ENCODE measurements around the gene PRKAG2.
"Not testable (repeated sequence)": the region's sequence is repeated elsewhere in the genome, so short reads cannot be mapped to it uniquely, and the experiment has no call there.

PRKAG2 gene

GRCh38 chr7:151550656-151551286, 326.1 kb downstream of the PRKAG2 start:
- DNase-seq (ENCODE audit: low spot score) = no peak

GRCh38 chr7:151549644-151550043, 327.3 kb downstream of the PRKAG2 start:
- DNase-seq (ENCODE audit: low spot score) = no peak

GRCh38 chr7:151549083-151549482, 327.8 kb downstream of the PRKAG2 start:
- DNase-seq (ENCODE audit: low spot score) = no peak

- DNase-seq (ENCODE audit: low spot score) = no peak
These were observed 332.7 kb downstream of the PRKAG2 start for GRCh38 chr7:151544183-151544582.

GRCh38 chr7:151542606-151543130, 334.2 kb downstream of the PRKAG2 start:
- DNase-seq (ENCODE audit: low spot score) = peak; percentile 66

GRCh38 chr7:151541709-151542499, 335.0 kb downstream of the PRKAG2 start:
- peak; percentile 70 for DNase-seq (ENCODE audit: low spot score)

- no peak for DNase-seq (ENCODE audit: low spot score)
These were observed 336.8 kb downstream of the PRKAG2 start for GRCh38 chr7:151540146-151540545.

- peak; percentile 96 for DNase-seq (ENCODE audit: low spot score)
These were observed 337.7 kb downstream of the PRKAG2 start for GRCh38 chr7:151539088-151539671.

GRCh38 chr7:151537818-151538561, 338.9 kb downstream of the PRKAG2 start:
- DNase-seq (ENCODE audit: low spot score) = peak; percentile 71

- DNase-seq (ENCODE audit: low spot score) = not testable (repeated sequence)
These were observed 340.7 kb downstream of the PRKAG2 start for GRCh38 chr7:151536178-151536577.

GRCh38 chr7:151529842-151530241, 347.1 kb downstream of the PRKAG2 start:
- DNase-seq (ENCODE audit: low spot score) = no peak

- no peak for DNase-seq (ENCODE audit: low spot score)
These were observed 352.1 kb downstream of the PRKAG2 start for GRCh38 chr7:151524845-151525244.

- no peak for DNase-seq (ENCODE audit: low spot score)
These were observed 352.6 kb downstream of the PRKAG2 start for GRCh38 chr7:151524331-151524730.

GRCh38 chr7:151520419-151521261, 356.3 kb downstream of the PRKAG2 start:
- DNase-seq (ENCODE audit: low spot score) = peak; percentile 29

- peak; percentile 99 for DNase-seq (ENCODE audit: low spot score)
These were observed 357.0 kb downstream of the PRKAG2 start, which contains the start of gene RHEB for GRCh38 chr7:151519765-151520418. Gene RHEB (minus strand): TSS chr7:151519895. CDS start chr7:151519511, 384 bp downstream.

- not testable (repeated sequence) for DNase-seq (ENCODE audit: low spot score)
These were observed 357.8 kb downstream of the PRKAG2 start for GRCh38 chr7:151518947-151519764.

- peak; percentile 44 for DNase-seq (ENCODE audit: low spot score)
These were observed 358.6 kb downstream of the PRKAG2 start for GRCh38 chr7:151518105-151518946.

- DNase-seq (ENCODE audit: low spot score) = no peak
These were observed 359.3 kb downstream of the PRKAG2 start for GRCh38 chr7:151517601-151518104.

GRCh38 chr7:151515276-151515565, 361.7 kb downstream of the PRKAG2 start:
- DNase-seq (ENCODE audit: low spot score) = no peak
